GM21367 (cell line): ENCODE results near the gene RPUSD2.
"Not testable (repeated sequence)": the region's sequence is repeated elsewhere in the genome, so short reads cannot be mapped to it uniquely, and the experiment has no call there.

Experiments used
- ATAC-seq: cut with Tn5 transposase; IDR thresholded peaks from one replicate; pipeline ENCODE4 v1.9.1; 2021; ENCODE audit not compliant: unreplicated experiment

Gene RPUSD2

GRCh38 chr15:40565333-40566238 is 3.5 kb upstream of the RPUSD2 start:
- no peak for ATAC-seq

GRCh38 chr15:40567111-40567510 is 2.0 kb upstream of the RPUSD2 start:
- no peak for ATAC-seq

GRCh38 chr15:40575113-40575512 is 6.0 kb downstream of the RPUSD2 start:
- ATAC-seq: no peak

- ATAC-seq: not testable (repeated sequence)
These were observed 7.8 kb downstream of the RPUSD2 start for GRCh38 chr15:40576914-40577313.

- ATAC-seq: no peak
These were observed 9.8 kb downstream of the RPUSD2 start for GRCh38 chr15:40578892-40579291.

- ATAC-seq: not testable (repeated sequence)
These were observed 12.7 kb downstream of the RPUSD2 start for GRCh38 chr15:40581796-40582195.

- no peak for ATAC-seq
These were observed 13.7 kb downstream of the RPUSD2 start for GRCh38 chr15:40582726-40583246.

- ATAC-seq: no peak
These were observed 15.1 kb downstream of the RPUSD2 start for GRCh38 chr15:40584191-40584590.

GRCh38 chr15:40590667-40591050 is 21.6 kb downstream of the RPUSD2 start:
- ATAC-seq: no peak

GRCh38 chr15:40591389-40591788 is 22.3 kb downstream of the RPUSD2 start:
- no peak for ATAC-seq

GRCh38 chr15:40593165-40593564 is 24.1 kb downstream of the RPUSD2 start:
- no peak for ATAC-seq

GRCh38 chr15:40593588-40594428 is 24.7 kb downstream of the RPUSD2 start, which contains the start of gene KNL1:
Gene KNL1 (plus strand): TSS chr15:40594249. CDS start chr15:40602932, 8,683 bp downstream.
- ATAC-seq: peak; percentile 54

GRCh38 chr15:40594429-40594836 is 25.3 kb downstream of the RPUSD2 start:
- peak; percentile 37 for ATAC-seq

- ATAC-seq: no peak
These were observed 26.1 kb downstream of the RPUSD2 start for GRCh38 chr15:40595219-40595618.

GRCh38 chr15:40595773-40596172 is 26.7 kb downstream of the RPUSD2 start:
- ATAC-seq: no peak

- ATAC-seq: no peak
These were observed 27.9 kb downstream of the RPUSD2 start for GRCh38 chr15:40597024-40597423.

GRCh38 chr15:40598126-40598525 is 29.0 kb downstream of the RPUSD2 start:
- ATAC-seq: no peak

GRCh38 chr15:40598672-40599071 is 29.6 kb downstream of the RPUSD2 start:
- no peak for ATAC-seq

GRCh38 chr15:40600956-40601355 is 31.9 kb downstream of the RPUSD2 start:
- ATAC-seq: no peak

- ATAC-seq: no peak
These were observed 34.8 kb downstream of the RPUSD2 start for GRCh38 chr15:40603935-40604334.

GRCh38 chr15:40613080-40613479 is 44.0 kb downstream of the RPUSD2 start:
- no peak for ATAC-seq
